GM21515 (cell line): ENCODE measurements around the gene SNRPA.
"Not testable (repeated sequence)": the region's sequence is repeated elsewhere in the genome, so short reads cannot be mapped to it uniquely, and the experiment has no call there.

ENCODE experiments used
- ATAC-seq: cut with Tn5 transposase; IDR thresholded peaks from one replicate; pipeline ENCODE4 v1.9.1; 2021; ENCODE audit not compliant: unreplicated experiment

Gene SNRPA

GRCh38 chr19:40811478-40812341, 60.7 kb downstream of the SNRPA start:
- no peak for ATAC-seq

GRCh38 chr19:40812571-40812970, 61.6 kb downstream of the SNRPA start:
- ATAC-seq, result not testable (repeated sequence)

- no peak for ATAC-seq
Measured at GRCh38 chr19:40813182-40813581, 62.2 kb downstream of the SNRPA start.
